ENCODE data around the gene LTF.

The LTF gene

GRCh38 chr3:46463868-46464241, 850 bp downstream of the LTF start:
- ChIA-PET CTCF (no interaction called here), POLR2A (no interaction called here)
- no peak for DNase-seq (ENCODE audit: extremely low spot score)
- TF ChIP-seq TARDBP (IDR thresholded peaks at IDR 0.05) (no peak), FOXA1 (IDR thresholded peaks at IDR 0.05) (no peak), CTBP1 (IDR thresholded peaks at IDR 0.05; ENCODE audit: borderline replicate concordance) (no peak)

GRCh38 chr3:46463120-46463867, 1.4 kb downstream of the LTF start:
- POLR2A ChIA-PET, result no interaction called here
- no peak for DNase-seq (ENCODE audit: extremely low spot score)

GRCh38 chr3:46462511-46462910, 2.2 kb downstream of the LTF start:
- CTCF ChIA-PET, result interaction anchor here (1.5 kb wide), 2 partner anchors 8 to 13 kb away, joined by 6 to 8 read pairs; no protein-coding TSS in a partner anchor
- POLR2A ChIA-PET, result no interaction called here
- TF ChIP-seq HDGF (IDR thresholded peaks at IDR 0.05; ENCODE audit: borderline replicate concordance), result no peak
- DNase-seq (ENCODE audit: extremely low spot score), result no peak

More at GRCh38 chr3:46463120-46463867, 1.4 kb downstream of the LTF start:
- TF ChIP-seq TARDBP (IDR thresholded peaks at IDR 0.05), result no peak
- TF ChIP-seq FOXA1 (IDR thresholded peaks at IDR 0.05), result no peak
- TF ChIP-seq BHLHE40 (IDR thresholded peaks at IDR 0.05; ENCODE audit: borderline replicate concordance), result no peak
- TF ChIP-seq SUZ12 (IDR thresholded peaks at IDR 0.05), result no peak
- TF ChIP-seq CTBP1 (IDR thresholded peaks at IDR 0.05; ENCODE audit: borderline replicate concordance), result no peak
- TF ChIP-seq PKNOX1 (IDR thresholded peaks at IDR 0.05), result no peak
- TF ChIP-seq ZNF384 (IDR thresholded peaks at IDR 0.05), result no peak
- TF ChIP-seq FOXK2 (IDR thresholded peaks at IDR 0.05), result no peak
- TF ChIP-seq SP1 (IDR thresholded peaks at IDR 0.05), result no peak
- TF ChIP-seq NFRKB (IDR thresholded peaks at IDR 0.05), result no peak
- no peak for TF ChIP-seq LEF1 (IDR thresholded peaks at IDR 0.05; ENCODE audit: borderline replicate concordance)
- no peak for TF ChIP-seq ARNT (IDR thresholded peaks at IDR 0.05)
- no peak for TF ChIP-seq L3MBTL2 (conservative IDR thresholded peaks at IDR 0.05)
- no peak for TF ChIP-seq HDGF (IDR thresholded peaks at IDR 0.05; ENCODE audit: borderline replicate concordance)
- no peak for TF ChIP-seq ELF4 (IDR thresholded peaks at IDR 0.05)
- no peak for TF ChIP-seq FOXM1 (IDR thresholded peaks at IDR 0.05; ENCODE audit: borderline replicate concordance)
- CTCF ChIA-PET, result interaction anchor here (1.5 kb wide), 2 partner anchors 9 to 13 kb away, joined by 6 to 8 read pairs; no protein-coding TSS in a partner anchor

GRCh38 chr3:46462111-46462510, 2.6 kb downstream of the LTF start:
- TF ChIP-seq SP1 (IDR thresholded peaks at IDR 0.05), result no peak
- no peak for TF ChIP-seq FOXK2 (IDR thresholded peaks at IDR 0.05)
- no peak for TF ChIP-seq SUZ12 (IDR thresholded peaks at IDR 0.05)
- no peak for TF ChIP-seq ZNF384 (IDR thresholded peaks at IDR 0.05)
- no peak for TF ChIP-seq L3MBTL2 (conservative IDR thresholded peaks at IDR 0.05)
- TF ChIP-seq LEF1 (IDR thresholded peaks at IDR 0.05; ENCODE audit: borderline replicate concordance), result no peak
- no peak for TF ChIP-seq FOXA1 (IDR thresholded peaks at IDR 0.05)
- no peak for TF ChIP-seq PKNOX1 (IDR thresholded peaks at IDR 0.05)
- TF ChIP-seq BHLHE40 (IDR thresholded peaks at IDR 0.05; ENCODE audit: borderline replicate concordance), result no peak
- no peak for TF ChIP-seq NFRKB (IDR thresholded peaks at IDR 0.05)
- TF ChIP-seq CTBP1 (IDR thresholded peaks at IDR 0.05; ENCODE audit: borderline replicate concordance), result no peak
- no peak for TF ChIP-seq ELF4 (IDR thresholded peaks at IDR 0.05)
- TF ChIP-seq TARDBP (IDR thresholded peaks at IDR 0.05), result no peak
- no peak for TF ChIP-seq FOXM1 (IDR thresholded peaks at IDR 0.05; ENCODE audit: borderline replicate concordance)
- no peak for TF ChIP-seq HDGF (IDR thresholded peaks at IDR 0.05; ENCODE audit: borderline replicate concordance)
- no peak for TF ChIP-seq ARNT (IDR thresholded peaks at IDR 0.05)
- CTCF ChIA-PET, result interaction anchor here (1.5 kb wide), 2 partner anchors 8 to 12 kb away, joined by 6 to 8 read pairs; no protein-coding TSS in a partner anchor

GRCh38 chr3:46460051-46460450, 4.7 kb downstream of the LTF start:
- POLR2A ChIA-PET, result no interaction called here
- no peak for DNase-seq (ENCODE audit: extremely low spot score)
- CTCF ChIA-PET, result interaction anchor here (2.5 kb wide), 1 partner anchor 10 kb away, joined by 6 read pairs; no protein-coding TSS in a partner anchor
- TF ChIP-seq FOXM1 (IDR thresholded peaks at IDR 0.05; ENCODE audit: borderline replicate concordance) (no peak), SUZ12 (IDR thresholded peaks at IDR 0.05) (no peak), ELF4 (IDR thresholded peaks at IDR 0.05) (no peak), FOXK2 (IDR thresholded peaks at IDR 0.05) (no peak)

More at GRCh38 chr3:46462111-46462510, 2.6 kb downstream of the LTF start:
- DNase-seq (ENCODE audit: extremely low spot score), result no peak
- POLR2A ChIA-PET, result no interaction called here

- TF ChIP-seq HDGF (IDR thresholded peaks at IDR 0.05; ENCODE audit: borderline replicate concordance) (no peak), CTBP1 (IDR thresholded peaks at IDR 0.05; ENCODE audit: borderline replicate concordance) (no peak), PKNOX1 (IDR thresholded peaks at IDR 0.05) (no peak), SUZ12 (IDR thresholded peaks at IDR 0.05) (no peak), ELF4 (IDR thresholded peaks at IDR 0.05) (no peak), ARNT (IDR thresholded peaks at IDR 0.05) (no peak), FOXM1 (IDR thresholded peaks at IDR 0.05; ENCODE audit: borderline replicate concordance) (no peak), SP1 (IDR thresholded peaks at IDR 0.05) (no peak), ZNF384 (IDR thresholded peaks at IDR 0.05) (no peak), FOXK2 (IDR thresholded peaks at IDR 0.05) (no peak), NFRKB (IDR thresholded peaks at IDR 0.05) (no peak), LEF1 (IDR thresholded peaks at IDR 0.05; ENCODE audit: borderline replicate concordance) (no peak), TARDBP (IDR thresholded peaks at IDR 0.05) (no peak), BHLHE40 (IDR thresholded peaks at IDR 0.05; ENCODE audit: borderline replicate concordance) (no peak)
- CTCF ChIA-PET, result no interaction called here
- DNase-seq (ENCODE audit: extremely low spot score), result no peak
- POLR2A ChIA-PET, result no interaction called here
These were observed 8.6 kb downstream of the LTF start for GRCh38 chr3:46456118-46456517.
